HS-5 (cell line): ENCODE measurements around the gene LRRTM3.
A peak's percentile ranks its signal among the peaks of the same experiment; 100 is the strongest.

Experiments used
- DNase-seq: peaks from one replicate; pipeline ENCODE4 v3.0.0-alpha.2; 2012; ENCODE audit warnings: low read depth

The LRRTM3 gene

DNA sequence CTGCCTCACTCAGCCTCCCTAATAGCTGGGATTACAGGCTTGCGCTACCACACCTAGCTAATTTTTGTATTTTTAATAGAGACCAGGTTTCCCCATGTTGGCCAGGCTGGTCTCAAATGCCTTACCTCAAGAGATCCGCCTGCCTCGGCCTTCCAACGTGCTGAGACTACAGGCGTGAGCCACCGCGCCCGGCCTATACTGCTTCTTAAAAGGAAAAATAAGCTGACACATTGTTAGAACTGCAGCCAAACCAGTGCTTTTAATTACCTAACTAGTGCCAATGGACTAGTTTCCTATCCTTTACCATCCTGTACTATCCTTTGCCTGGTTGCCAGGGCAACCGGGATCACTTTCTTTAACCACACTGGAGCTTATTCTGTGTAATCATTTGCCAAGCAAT, 108.0 kb downstream of the LRRTM3 start:
- no peak for DNase-seq

DNA sequence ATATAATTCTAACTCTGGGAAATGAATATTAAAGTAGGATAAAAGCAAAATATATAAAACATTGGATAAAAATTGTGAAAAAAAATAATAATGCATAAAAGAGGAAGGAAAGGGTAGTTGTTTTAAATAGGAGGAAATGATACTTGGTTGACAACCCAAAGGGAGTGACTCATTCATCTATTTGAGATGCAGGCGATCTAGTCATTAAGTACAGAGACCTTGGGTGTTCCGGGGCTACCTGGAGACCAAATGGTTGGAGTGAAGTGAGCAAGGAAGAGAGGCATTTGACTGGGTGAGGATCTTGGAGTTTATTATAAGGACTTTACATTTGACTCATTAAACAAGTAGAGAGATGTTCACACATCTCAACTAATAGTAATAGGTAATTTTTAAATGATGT, 111.0 kb downstream of the LRRTM3 start:
- no peak for DNase-seq

DNA sequence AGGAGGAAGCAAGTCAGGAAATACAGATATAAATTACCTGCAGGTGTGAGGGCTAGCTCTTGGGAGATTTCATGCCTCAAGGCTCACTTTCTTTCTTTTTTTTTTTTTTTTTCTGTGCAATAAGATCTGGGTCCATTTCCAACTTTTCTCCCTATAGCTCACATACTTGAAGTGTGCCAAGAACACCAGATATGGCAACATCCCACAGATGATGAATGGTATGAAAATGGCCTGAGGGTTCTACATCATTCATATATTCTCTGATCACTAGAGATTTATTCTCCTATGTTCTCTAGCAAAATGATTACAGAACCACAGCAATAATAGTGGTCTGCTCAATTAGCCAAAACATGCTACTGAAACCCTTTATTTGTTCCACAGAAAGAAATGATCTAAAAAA, 117.2 kb downstream of the LRRTM3 start:
- no peak for DNase-seq

- DNase-seq, result no peak
These were observed 119.6 kb downstream of the LRRTM3 start for GRCh38 chr10:67045404-67045803.

GRCh38 chr10:67046507-67046906, 120.7 kb downstream of the LRRTM3 start:
- DNase-seq, result no peak

- DNase-seq, result no peak
These were observed 124.2 kb downstream of the LRRTM3 start for GRCh38 chr10:67049988-67050387.

GRCh38 chr10:67050415-67050814, 124.6 kb downstream of the LRRTM3 start:
- DNase-seq, result no peak

DNA sequence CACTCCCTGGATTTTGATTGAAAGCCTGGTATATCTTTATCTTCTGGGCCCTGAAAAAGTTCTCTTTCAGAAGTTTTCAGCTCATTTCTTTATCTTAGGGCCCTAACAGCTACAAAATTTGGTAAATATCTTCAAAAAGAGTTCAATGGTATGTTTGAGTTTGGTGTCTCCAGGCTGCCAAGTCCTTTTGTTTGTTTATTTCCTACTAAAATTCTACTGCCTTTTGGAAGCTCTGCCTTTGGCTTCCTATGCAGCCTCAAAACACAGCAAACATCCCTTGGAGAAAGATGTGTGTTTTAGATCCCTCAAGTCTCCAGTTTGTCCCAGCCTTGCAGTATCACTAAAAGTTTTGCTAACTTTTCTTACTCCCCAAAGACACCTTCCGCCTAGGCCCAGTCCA, 146.8 kb downstream of the LRRTM3 start:
- DNase-seq, result no peak

- no peak for DNase-seq
These were observed 149.7 kb downstream of the LRRTM3 start for GRCh38 chr10:67075491-67075971.

DNA sequence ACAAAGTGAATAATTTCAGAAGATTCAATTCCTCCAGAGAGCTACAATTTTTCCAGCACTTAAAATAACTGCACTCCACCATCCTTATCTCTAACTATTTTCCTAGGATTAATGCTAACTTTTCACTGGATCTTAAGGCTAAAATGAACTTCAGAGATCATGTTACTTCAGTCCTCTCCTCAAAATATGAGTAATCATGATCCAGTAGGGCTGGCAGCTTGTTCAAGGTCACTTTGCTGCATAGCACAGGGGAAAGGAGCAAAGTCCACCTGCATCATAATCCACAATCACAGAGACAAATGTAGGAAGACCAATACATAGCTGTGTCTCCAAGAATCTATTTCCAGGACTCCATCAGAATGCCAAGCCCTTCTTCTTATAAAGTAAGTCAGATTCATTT, 150.3 kb downstream of the LRRTM3 start:
- DNase-seq, result no peak

- no peak for DNase-seq
These were observed 151.5 kb downstream of the LRRTM3 start for GRCh38 chr10:67077376-67077775.

DNA sequence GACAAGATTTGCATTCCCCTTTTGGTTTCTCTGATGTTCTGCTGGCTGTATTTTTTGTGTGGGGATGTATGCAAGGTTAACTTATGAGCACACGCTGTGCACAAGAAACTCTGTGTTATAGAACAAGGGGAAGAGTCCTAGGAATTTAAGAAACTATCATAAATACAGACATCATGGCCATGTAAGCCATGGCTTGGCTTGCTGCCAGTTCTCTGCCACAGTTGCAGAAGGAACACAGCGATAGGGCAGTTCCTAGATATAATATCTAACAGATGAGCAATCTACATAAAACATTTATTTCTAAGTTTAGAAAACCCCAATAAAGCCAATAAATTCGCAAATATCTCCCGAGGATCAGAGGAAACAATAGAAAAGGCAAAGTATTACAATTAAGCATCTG, 153.3 kb downstream of the LRRTM3 start:
- no peak for DNase-seq

DNA sequence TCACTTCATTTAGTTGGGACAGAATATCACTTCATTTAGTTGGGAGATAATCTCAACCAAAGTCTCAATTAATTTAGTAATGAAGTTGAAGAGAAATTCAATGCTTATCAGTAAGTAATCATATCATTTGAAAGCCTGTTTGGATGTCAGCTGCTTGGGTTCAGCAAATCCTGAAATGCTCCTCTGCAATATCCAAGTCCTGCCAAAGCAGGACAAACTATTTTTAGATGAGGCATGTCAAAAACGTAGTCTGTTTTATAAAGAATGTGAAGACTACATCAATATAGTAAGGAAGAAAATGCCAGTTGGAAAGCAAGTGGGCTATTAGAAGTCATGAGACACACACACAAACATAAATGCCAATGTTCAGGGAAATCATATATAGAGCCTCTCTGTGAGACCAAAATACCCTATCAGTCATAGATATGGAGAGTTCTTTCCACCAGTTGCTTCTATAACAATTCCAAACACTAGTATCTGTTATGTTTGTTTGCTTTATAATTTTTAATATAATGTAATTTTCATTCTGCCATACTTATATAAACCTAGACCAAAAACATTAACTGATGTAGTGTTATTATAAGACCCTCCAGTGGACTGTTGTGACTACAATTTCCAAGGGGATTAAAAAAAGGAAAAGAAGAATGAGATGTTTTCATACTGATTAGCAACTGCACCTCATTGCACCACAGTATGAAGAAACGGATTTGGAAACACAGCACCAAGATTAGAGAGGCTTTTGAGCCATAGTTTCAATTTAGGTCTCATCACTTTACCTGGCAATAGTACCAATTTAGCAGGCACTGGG, 160.7 kb downstream of the LRRTM3 start:
- DNase-seq, result no peak

- DNase-seq, result no peak
These were observed 161.2 kb downstream of the LRRTM3 start for GRCh38 chr10:67087135-67087425.

GRCh38 chr10:67088036-67088435, 162.2 kb downstream of the LRRTM3 start:
- DNase-seq, result no peak

- no peak for DNase-seq
These were observed 169.7 kb downstream of the LRRTM3 start for GRCh38 chr10:67095531-67095930.

GRCh38 chr10:67098461-67098860, 172.6 kb downstream of the LRRTM3 start:
- no peak for DNase-seq

DNA sequence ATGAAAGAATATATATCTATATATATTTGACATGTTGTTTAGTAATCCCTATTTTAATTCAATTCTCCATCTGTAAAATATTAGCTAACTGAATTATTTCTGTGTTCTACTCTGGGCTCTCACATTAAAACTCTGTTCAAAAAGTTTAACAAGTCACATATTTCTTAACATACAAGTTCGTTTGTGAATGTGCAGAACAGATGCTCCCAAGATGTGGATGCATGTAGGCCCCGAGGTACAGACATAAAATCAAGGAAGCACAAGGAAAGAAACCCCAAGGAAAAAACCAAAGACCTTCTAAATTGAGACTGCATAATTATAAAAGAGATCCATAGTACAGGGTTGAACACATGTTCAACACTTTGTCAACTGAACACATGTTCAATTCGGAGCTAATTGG, 175.1 kb downstream of the LRRTM3 start:
- no peak for DNase-seq

DNA sequence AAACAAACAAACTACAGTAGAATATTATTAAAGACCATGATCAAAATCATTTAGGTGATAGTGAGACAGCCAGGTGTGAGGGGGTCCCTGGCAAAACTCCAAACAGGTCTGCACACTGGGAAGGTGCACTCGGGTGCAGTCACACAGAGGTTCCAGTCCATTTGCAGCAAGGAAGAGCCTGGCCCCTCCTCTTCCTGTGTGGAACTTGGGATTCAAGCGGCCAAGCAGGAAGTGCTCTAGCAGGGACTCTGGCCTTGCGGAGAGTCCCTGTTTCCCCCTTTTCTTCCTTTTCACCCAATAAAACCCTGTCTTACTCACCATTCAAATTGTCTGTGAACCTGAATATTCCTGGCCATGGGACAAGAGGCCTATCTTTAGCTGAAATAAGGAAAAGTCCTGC, 181.8 kb downstream of the LRRTM3 start:
- DNase-seq, result no peak

DNA sequence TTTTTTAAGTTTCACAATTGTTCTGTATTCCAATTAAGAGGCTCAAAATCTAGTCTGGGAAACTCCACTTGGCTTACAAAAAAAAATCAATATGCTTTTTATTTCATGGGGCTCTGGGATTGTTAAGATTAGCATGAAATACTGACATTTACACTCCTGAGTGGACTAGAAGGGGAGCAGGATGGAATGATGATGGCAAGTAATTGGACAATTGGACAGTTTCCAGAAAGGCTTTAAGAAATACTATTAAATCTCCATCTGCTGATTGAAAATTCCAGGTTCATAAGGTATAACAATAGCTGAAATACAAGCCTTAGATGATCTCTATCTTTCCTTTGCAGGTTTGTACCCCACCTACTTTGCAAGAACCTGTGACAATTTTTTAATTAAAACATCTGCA, 184.4 kb downstream of the LRRTM3 start:
- DNase-seq, result no peak

- no peak for DNase-seq
These were observed 186.9 kb downstream of the LRRTM3 start for GRCh38 chr10:67112765-67113164.

DNA sequence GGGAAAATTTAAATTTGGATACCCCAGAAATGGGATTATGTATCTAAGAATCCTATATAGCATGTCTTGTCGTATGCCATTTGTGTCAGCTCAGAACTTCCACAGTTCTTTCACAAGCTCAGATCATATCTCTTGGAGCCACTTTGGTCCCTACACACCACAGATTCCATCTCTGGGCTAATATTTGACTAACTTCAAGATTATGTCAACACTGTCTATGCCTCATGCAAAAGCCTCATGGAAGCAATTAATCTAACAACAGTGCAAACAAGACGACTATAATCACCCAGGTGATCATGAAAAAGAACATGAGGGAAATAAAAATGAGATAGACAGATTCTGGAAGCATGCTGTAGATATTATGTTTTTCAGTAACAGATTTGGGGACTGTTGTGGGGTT, 189.1 kb downstream of the LRRTM3 start:
- no peak for DNase-seq

DNA sequence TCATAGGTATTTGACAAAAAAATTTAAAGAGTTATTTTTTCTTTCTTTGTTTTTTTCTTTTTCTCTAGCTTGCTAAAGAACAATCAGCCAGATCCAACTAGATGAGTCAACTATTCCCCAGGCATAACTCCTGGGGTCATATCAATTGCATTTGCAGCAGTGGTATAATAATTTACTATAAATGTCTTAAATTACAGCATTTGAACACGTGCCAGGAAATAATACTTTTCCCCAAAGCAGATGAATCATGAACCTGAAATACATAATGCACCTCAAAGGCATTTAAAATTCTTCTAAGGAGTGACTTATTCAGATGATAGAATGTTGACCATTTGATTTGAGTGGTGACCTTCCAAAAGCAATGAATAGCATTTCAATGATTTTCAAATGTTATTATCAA, 190.1 kb downstream of the LRRTM3 start:
- peak; percentile 20 for DNase-seq

- no peak for DNase-seq
These were observed 193.8 kb downstream of the LRRTM3 start for GRCh38 chr10:67119651-67120050.
